RCC 7860 (cell line): ENCODE data around the gene DTNA.
A peak's percentile ranks its signal among the peaks of the same experiment; 100 is the strongest.
"Not testable (repeated sequence)": the region's sequence is repeated elsewhere in the genome, so short reads cannot be mapped to it uniquely, and the experiment has no call there.

ENCODE experiments used
- DNase-seq: peaks from one replicate; pipeline ENCODE4 v3.0.0-alpha.2; 2015; ENCODE audit warnings: low spot score
- FAIRE-seq: peaks from 2 replicates; lab custom pipeline; 2012; peaks lifted over from hg19 to GRCh38; lab: Jason Lieb, UNC

DTNA gene

DNA sequence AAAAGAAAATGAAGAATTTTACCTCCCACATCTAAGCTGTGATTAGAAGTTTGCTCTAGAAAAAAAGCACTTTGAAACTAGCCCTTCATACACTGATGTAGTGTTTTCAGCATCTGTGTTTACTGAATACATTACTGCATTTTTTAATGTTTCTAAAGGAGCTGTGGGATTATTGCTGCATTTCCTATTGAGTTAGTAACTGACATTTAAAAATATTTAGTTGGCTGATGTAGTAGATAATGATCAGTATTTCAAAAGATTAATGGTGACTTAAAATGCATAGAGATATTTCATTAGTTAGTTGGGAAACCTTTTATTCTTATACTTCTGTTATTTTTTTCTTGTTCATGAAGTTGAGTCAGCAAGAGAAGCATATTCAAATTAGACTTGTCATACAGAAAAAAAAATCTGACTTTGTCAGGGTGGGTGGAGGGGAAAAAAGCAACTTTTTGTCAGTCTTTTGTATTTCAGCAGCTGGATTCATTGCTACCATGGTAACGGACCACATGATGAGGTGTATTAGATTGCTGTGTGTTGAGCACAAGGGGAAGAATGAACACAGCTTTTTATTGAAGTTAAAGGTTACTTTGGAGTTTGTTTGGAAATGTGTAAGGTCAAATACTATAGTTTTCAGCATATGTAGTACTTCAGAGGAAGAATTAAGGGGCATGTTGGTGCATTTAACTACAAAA, at the start of gene DTNA:
Gene DTNA, plus strand, starts transcription at position 549 of the 692 bp plus-strand sequence. CDS start 45,679 bp downstream, outside the sequence.
- DNase-seq (peak; percentile 58), FAIRE-seq (no peak)

- DNase-seq (no peak), FAIRE-seq (no peak)
Observed at GRCh38 chr18:34660572-34660971, 49.5 kb upstream of the DTNA start.

- DNase-seq (peak; percentile 38), FAIRE-seq (peak; percentile 25)
Observed at GRCh38 chr18:34661464-34662087, 48.5 kb upstream of the DTNA start.

DNA sequence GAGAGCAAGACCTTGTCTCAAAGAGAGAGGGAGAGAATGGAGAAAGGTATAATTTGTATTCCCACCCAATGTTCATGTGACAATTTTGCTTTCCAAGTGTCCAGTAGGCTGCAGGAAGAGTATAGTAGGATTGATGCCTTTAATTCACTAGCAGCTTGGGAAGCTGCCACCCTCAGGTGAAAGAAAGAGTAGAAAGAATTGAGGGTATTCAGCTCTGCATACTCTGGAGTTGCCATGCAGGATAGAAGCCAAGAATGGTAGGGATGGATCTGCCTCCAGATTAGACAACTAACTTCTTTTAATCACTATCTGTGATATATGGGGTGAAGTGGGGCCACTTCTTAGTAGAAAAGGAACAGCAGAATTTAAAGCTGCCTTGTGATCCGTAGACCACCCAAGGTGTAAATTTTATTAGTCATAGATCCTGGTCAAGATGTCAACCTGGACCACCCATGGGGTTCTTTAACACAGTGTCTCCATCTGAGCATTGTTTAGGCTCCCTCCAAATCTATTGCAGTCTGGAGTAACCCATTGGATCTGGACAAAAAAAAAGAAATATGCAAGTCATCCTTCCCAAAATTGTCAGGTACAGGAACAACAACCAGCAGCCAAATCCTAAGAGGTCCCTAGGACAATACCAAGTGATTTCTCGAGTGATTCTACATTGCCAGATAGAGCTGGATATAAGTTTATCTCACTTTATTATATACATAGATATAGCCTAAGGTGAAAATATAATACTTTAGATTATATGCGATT, 33.1 kb upstream of the DTNA start:
- DNase-seq (no peak), FAIRE-seq (no peak)

DNA sequence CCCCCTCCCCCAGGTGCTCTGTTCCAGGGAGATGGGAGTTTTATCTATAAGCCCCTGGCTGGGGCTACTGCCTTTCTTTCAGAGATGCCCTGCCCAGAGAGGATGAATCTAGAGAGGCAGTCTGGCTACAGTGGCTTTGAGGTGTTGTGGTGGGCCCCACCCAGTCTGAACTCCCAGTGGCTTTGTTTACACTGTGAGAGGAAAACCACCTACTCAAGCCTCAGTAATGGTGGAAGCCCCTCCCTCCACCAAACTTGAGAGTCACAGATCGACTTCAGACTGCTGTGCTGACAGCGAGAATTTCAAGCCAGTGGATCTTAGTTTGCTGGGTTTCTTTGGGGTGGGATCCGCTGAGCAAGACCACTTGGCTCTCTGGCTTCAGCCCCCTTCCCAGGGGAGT, 20.3 kb upstream of the DTNA start:
- FAIRE-seq, DNase-seq: not testable (repeated sequence)

- DNase-seq, result no peak
Observed at GRCh38 chr18:34691614-34692013, 18.5 kb upstream of the DTNA start.

DNA sequence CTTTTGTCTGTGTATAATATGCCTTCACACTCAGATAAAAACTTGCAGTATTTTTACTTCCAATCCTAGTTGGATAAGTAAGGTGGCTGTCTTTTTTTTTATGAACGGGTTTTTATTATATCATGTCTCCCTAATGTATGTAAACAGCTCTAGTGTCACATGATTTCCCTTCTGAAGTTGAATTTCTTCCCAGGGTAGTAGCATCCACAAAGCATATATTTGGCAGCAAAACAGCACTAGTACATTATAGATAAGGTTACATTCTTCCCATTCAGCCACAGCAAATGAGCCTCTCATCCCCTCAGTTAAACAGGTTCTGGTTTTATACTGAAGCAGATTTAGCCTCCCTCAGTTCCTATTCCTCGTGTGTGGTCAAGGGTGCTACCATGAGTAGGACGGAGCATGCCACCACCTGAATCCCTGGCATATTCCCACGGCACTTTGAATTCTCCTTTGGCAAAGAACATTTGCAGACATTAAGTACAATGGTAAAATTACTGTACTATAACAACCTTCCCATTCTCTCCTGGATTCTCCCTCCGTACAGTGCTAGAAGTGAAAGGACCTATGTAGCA, 15.4 kb upstream of the DTNA start:
- FAIRE-seq, result no peak
- no peak for DNase-seq

More at GRCh38 chr18:34691614-34692013, 18.5 kb upstream of the DTNA start:
- no peak for FAIRE-seq

DNA sequence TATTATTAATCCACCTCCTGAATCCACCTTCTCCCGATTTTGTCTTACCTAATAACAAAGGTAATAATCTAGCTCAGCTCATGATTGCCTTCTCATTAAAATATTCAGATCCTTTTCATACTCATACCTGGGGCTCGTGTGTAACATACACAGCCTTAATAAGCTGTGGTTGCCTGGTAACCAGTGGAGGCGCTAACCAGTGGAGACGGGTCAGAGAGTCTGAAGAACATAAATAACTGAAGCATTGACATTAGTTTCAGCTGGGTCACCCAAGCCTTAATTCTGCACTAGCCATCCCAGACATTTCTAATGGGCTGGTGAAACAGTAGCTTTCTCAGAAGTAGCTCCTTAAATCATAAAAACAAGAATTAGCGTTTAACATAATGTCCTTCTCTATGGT, 14.8 kb upstream of the DTNA start:
- no peak for FAIRE-seq
- DNase-seq, result no peak

DNA sequence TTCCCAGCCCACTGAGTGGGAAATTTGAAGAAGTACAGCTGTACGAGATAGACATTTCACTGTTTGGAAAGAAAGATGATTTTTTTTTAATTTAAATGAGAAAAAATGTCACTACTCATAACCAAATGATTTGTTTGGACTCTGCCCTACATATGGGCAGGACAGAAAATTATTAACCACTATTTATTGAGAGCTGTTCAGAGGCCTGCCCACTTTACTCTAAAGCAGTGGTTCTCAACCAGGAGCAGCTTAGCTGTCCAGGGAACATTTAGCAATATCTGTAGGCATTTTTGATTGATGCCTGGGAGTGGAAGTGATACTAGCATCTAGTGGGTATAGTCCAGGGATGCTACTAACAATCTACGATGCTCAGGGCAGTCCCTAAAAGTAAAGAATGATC, 13.4 kb upstream of the DTNA start:
- DNase-seq (no peak), FAIRE-seq (no peak)

DNA sequence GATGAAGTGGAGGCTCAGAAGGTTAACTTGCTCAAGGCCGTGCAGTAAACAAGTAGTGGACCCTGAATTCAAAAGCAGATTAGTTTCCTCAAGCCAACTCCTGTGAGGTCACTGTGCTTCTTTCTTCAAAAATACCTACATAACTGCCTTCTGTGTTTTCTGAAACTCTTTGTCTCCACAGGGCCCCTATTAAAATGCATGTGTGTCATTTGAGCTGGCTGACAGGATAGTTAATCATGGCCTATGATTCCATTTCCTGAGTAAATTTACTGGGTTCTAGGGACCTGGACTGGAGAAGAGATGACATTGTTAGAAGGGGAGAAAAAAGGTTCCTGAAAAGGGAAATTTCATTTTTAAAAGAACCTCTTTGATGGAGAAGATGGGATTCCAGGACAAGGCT, 12.9 kb upstream of the DTNA start:
- FAIRE-seq, result no peak
- DNase-seq, result no peak

GRCh38 chr18:34697891-34698290, 12.2 kb upstream of the DTNA start:
- DNase-seq (peak; percentile 68), FAIRE-seq (no peak)

DNA sequence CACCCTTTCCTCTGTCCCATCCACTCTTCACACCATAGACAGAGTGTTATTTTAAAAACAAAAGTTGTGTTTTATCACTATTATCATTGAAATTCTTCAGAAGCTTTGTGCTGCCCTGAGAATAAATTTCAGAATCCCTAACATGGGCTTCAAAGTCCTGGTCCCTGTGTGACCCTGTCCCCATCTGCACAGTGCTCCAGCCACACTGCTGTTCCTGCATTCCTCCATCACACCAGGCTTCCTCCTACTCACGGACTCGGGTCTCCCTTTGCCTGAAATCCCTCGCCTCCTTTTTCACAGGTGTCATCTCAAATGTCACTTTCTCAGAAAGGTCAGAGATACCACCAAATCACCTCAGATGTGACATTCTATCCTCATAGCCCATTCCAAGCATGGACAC, 8.2 kb upstream of the DTNA start:
- DNase-seq, result no peak
- FAIRE-seq, result no peak

- no peak for DNase-seq
- FAIRE-seq, result no peak
Observed at GRCh38 chr18:34702814-34703213, 7.3 kb upstream of the DTNA start.

DNA sequence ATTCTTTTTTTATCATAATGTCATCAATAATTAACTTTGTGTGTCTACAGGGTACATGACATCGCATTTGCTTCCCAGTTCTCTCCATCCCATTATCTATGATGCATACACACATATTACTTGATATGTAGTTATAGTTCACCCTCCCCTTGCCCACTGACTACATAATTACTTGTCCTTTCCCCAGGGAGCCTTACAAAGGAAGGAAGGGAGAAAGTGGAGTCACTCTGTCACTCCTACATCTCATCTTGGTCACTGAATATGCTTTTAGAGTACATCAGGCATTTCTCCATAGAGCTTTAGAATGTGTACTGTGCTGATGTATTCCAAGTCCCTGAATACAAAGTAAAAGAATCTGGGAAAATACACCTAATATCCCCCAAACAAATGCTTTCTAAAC, 6.0 kb upstream of the DTNA start:
- FAIRE-seq, result no peak
- DNase-seq, result no peak

DNA sequence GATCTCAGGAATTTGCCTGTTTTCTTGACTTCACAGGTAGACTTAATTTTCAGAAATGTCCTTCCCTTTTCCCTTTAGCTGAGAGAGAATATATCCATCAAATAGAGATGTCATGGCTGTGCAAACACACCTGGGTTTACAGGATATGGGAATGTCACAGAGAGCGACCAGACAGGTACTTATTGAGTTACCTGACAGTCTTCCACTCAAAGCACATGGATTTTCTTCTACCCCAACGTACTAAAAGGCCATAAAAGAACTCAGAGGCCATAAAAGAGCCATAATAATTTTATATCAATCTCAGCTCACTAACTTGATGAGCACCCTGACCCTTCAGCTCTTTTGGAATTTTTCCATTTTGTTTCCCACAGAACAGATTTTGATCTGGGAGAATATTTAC, 5.3 kb upstream of the DTNA start:
- FAIRE-seq, result no peak
- DNase-seq, result no peak

GRCh38 chr18:34707670-34708069, 2.4 kb upstream of the DTNA start:
- FAIRE-seq, result peak; percentile 87

DNA sequence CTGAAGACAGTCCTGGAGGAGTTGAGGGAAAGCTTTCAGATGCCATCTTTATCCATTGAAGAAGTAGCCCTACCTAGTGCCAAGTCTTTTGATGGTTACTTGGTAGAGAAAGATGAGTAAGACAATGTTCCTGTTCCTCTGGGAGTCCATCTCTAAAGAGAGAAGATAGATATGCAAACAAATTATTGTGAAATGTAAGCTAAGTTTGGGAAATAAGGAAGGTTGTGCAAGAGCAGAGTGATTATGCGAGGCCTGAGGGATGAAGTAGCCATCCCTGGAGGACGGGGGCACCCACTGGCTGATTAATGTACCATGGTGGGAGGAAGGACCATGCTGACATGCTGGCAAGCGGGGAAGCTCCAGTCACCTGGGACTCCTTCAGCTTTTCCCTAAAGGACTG, 994 bp upstream of the DTNA start:
- FAIRE-seq (no peak), DNase-seq (peak; percentile 41)

More at GRCh38 chr18:34707670-34708069, 2.4 kb upstream of the DTNA start:
- peak; percentile 64 for DNase-seq

DNA sequence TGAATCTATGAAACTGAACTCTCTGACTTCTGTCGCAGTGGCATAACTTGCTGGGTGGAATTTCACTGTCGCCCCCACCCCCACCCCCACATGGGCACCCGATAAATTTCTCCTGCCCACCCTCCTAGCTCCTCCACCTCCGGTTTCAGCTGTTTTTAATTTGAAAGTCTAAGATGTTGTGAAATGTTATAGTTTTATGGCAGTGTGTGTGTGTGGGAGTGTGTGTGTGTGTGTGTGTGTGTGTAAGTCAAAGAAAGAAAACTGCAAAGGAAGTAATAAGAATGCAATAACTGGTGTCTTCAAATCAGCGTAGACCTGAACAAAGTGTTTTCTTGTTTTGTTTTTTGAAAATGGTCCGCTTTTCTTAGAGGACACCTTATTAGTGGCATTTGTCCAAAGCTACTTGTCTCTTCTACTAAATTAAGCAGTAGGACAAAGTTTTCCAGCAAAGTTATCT, 388 bp downstream of the DTNA start:
- no peak for DNase-seq
- no peak for FAIRE-seq

GRCh38 chr18:34710934-34711333, 836 bp downstream of the DTNA start:
- DNase-seq, result no peak
- no peak for FAIRE-seq

- not testable (repeated sequence) for DNase-seq, FAIRE-seq
Observed at GRCh38 chr18:34716111-34716510, 6.0 kb downstream of the DTNA start.

GRCh38 chr18:34718610-34719009, 8.5 kb downstream of the DTNA start:
- DNase-seq (no peak), FAIRE-seq (no peak)
